Calu3 (cell line): ENCODE data around the gene STK39. TPM values are rescaled to one million over a fixed set of nuclear protein-coding genes. Genes with fewer than 3 reads are reported as not detected.

ENCODE experiments used
- BruUV-seq: library from RNA; stranded (reverse); fragments of 400-500 nt; replicated peaks from 2 replicates; lab custom pipeline; 2021; lab: Mats Ljungman, UMichigan
- CTCF ChIA-PET: fragments of 300-600 bp; sonication (Branson Sonifier 250); formaldehyde crosslinking; loops from one replicate; lab custom pipeline; 2022; ENCODE audit warnings: antibody characterized with exemption; lab: Charles Lee
- DNase-seq: peaks from one replicate; pipeline ENCODE4 v3.0.0; 2022
- H3K27ac Mint-ChIP-seq: one replicate; pipeline ENCODE4 v1.8.0; 2022; ENCODE audit warnings: mixed read lengths; ENCODE audit not compliant: unreplicated experiment
- H3K27me3 Mint-ChIP-seq: one replicate; pipeline ENCODE4 v1.8.0; 2022; ENCODE audit warnings: mixed read lengths; ENCODE audit not compliant: unreplicated experiment
- H3K36me3 Mint-ChIP-seq: one replicate; pipeline ENCODE4 v1.8.0; 2022; ENCODE audit warnings: mild to moderate bottlenecking, moderate library complexity, mixed read lengths; ENCODE audit not compliant: insufficient read depth, unreplicated experiment
- H3K4me1 Mint-ChIP-seq: one replicate; pipeline ENCODE4 v1.8.0; 2022; ENCODE audit warnings: mild to moderate bottlenecking, low read depth, mixed read lengths; ENCODE audit not compliant: unreplicated experiment
- H3K4me3 Mint-ChIP-seq: one replicate; pipeline ENCODE4 v1.8.0; 2022; ENCODE audit warnings: mild to moderate bottlenecking, low read depth, moderate library complexity, mixed read lengths; ENCODE audit not compliant: unreplicated experiment
- H3K9me3 Mint-ChIP-seq: one replicate; pipeline ENCODE4 v1.8.0; 2022; ENCODE audit warnings: low read depth, mixed read lengths; ENCODE audit not compliant: unreplicated experiment
- CTCF ChIP-seq: fragments of 200-600 bp; IDR thresholded peaks from one replicate; pipeline ENCODE4 v1.8.0; 2022; ENCODE audit warnings: antibody characterized with exemption; ENCODE audit not compliant: unreplicated experiment
- intact Hi-C: fragments of 100-400 bp; cut with micrococcal nuclease; formaldehyde crosslinking; loops from one replicate; pipeline ENCODE4 v1.10.0; 2022; ENCODE audit not compliant: unreplicated experiment
- total RNA-seq: library from RNA; stranded (reverse); gene quantifications from 2 replicates; pipeline ENCODE4 v1.2.3, GENCODE V29; 2022

STK39 gene
- total RNA-seq, 1 experiment from 2014 or later: 110 TPM

- Mint-ChIP-seq H3K36me3 (no peaks in the 10 kb centered on the region), H3K4me1 (peaks cover 3% of the 10 kb centered on the region), H3K27ac (no peak overlapping the region), H3K27me3 (peaks cover 19% of the 10 kb centered on the region), H3K9me3 (no peaks in the 10 kb centered on the region), H3K4me3 (no peak overlapping the region)
- no TSS peak for BruUV-seq
- TF ChIP-seq CTCF: no peak
- DNase-seq: no peak
- CTCF ChIA-PET: interaction anchor here (0.5 kb wide), 1 partner anchor 986 kb away, joined by 3 read pairs; no protein-coding TSS in a partner anchor
- intact Hi-C loops: no loop called here
Observed at GRCh38 chr2:167933097-167933814, 314.1 kb downstream of the STK39 start.

DNA sequence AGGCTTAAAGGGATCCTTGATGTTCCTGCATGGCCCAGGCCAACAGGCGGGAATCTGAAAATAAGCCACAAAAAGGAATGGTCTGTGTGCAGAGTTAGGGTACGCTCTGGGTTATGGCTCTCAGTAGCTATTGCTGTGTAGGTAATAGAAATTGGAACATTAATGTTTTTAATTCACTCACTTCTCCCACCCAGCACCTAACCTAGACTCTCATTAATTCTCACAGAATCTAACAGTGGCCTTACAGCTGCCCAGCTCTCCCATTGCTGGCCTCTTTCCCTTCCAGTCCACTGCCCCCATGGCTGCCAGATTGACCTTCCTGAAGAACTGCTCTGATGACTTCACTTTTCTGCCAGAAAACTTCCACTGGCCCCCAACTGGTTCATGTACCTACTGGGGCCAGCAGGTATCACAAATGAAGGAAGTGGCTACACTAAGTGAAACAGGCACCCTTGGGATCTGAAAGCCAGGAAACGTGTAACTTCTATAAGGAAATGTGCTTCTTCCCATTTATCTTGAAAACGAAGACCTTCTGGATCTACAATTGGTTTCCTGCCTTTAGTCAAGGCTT, 315.2 kb downstream of the STK39 start:
- Mint-ChIP-seq H3K4me1 (peaks cover 11% of the 10 kb centered on the region), H3K27me3 (peaks cover 22% of the 10 kb centered on the region), H3K4me3 (no peak overlapping the region), H3K36me3 (no peaks in the 10 kb centered on the region), H3K27ac (no peak overlapping the region), H3K9me3 (no peaks in the 10 kb centered on the region)
- CTCF ChIA-PET: no interaction called here
- no peak for TF ChIP-seq CTCF
- no TSS peak for BruUV-seq
- no peak for DNase-seq
- intact Hi-C loops: no loop called here

DNA sequence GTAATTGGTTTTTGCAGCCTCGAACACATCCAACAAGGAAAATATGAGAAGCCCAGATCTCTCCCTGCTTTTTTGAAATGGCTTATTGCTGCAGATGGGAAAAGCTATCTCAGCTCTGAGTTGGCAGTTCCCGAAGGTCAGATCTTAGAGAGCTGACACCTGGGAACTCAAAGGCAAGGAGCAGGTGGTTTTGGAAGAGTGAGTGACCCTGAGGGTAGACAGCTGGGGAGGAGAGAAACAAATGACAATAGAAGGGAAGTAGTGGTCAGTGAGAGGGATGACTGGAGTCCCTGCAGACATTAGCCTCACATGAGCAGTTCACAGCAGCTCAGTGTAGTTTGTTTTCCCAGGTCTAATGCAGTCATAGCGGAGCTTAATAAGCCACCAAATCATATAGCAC, 317.9 kb downstream of the STK39 start:
- CTCF ChIA-PET: no interaction called here
- no peak for TF ChIP-seq CTCF
- Mint-ChIP-seq H3K4me3 (no peak overlapping the region), H3K36me3 (no peaks in the 10 kb centered on the region), H3K9me3 (no peaks in the 10 kb centered on the region), H3K27ac (no peak overlapping the region), H3K27me3 (peaks cover 22% of the 10 kb centered on the region), H3K4me1 (peaks cover 11% of the 10 kb centered on the region)
- BruUV-seq: no TSS peak
- DNase-seq: no peak
- intact Hi-C loops: no loop called here

DNA sequence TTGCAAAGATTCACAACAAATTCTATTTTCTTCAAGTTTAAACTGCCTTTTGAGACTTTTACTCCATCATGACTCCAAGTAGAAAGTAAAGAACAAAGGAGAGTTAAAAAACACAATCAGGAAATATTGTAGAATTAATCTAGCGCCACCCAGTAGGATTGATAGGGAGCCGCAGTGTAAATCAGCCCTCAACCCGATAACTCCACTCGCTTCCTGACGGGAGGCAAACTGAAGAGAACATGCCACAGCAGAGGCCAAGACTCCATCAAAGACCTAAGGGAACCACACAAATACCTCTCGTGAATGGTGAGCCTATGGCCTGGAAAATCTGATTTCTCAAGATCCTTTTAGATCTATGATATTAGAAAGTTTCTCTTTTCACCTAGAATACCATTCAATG, 319.0 kb downstream of the STK39 start:
- TF ChIP-seq CTCF: no peak
- no peak for DNase-seq
- intact Hi-C loops: no loop called here
- Mint-ChIP-seq H3K4me1 (peaks cover 11% of the 10 kb centered on the region), H3K36me3 (no peaks in the 10 kb centered on the region), H3K4me3 (no peak overlapping the region), H3K9me3 (no peaks in the 10 kb centered on the region), H3K27me3 (peaks cover 22% of the 10 kb centered on the region), H3K27ac (no peak overlapping the region)
- no TSS peak for BruUV-seq
- CTCF ChIA-PET: no interaction called here
